Activated CD4-positive, alpha-beta T cell treated with anti-CD3 and anti-CD28 coated beads, Interleukin-2, Interleukin-6, amounts not matched to agents 100 ng/mL and 50 ng/mL, durations not matched to agents 16 hours and 8 hours (primary cell): ENCODE measurements around the gene GSDME.
"Not testable (repeated sequence)": the region's sequence is repeated elsewhere in the genome, so short reads cannot be mapped to it uniquely, and the experiment has no call there.

Source experiments
- DNase-seq: peaks from one replicate; pipeline ENCODE4 v3.0.0-alpha.2; 2020

The GSDME gene

DNA sequence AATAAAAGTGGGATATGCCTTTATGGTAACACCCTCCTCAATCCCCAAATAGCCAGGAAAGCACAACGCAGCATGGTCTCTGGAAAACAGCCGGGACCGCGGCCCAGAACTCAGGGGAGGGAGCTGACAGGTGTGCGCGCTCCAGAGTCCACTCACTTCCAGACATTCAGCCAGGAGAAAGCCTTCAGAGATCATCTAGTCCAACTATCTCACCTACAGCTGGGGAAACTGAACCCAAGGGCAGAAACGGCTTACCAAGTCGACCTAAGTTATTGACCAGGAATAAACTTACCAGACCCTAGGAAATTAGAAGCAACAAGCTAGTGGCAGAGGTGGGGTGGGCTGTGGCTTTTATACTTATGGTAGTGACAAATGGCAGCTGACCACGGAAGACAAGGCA lies 16.4 kb downstream of the GSDME start:
- no peak for DNase-seq

DNA sequence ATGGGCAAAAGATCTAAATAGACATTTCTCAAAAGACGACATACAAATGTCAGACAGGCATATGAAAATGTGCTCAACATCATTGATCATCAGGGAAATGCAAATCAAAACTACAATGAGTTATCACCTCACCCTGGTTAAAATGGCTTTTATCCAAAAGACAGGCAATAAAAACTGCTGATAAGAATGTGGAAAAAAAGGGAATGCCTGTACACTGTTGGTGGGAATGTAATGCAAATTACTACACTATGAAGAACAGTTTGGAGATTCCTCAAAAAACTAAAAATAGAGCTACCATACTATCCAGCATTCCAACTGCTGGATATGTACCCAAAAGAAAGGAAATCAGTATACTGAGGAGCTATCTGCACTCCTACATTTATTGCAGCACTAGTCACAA lies 18.0 kb downstream of the GSDME start:
- no peak for DNase-seq

- DNase-seq, result no peak
Measured at GRCh38 chr7:24738577-24738976, 18.7 kb downstream of the GSDME start.

GRCh38 chr7:24737281-24737680 lies 20.0 kb downstream of the GSDME start:
- no peak for DNase-seq

DNA sequence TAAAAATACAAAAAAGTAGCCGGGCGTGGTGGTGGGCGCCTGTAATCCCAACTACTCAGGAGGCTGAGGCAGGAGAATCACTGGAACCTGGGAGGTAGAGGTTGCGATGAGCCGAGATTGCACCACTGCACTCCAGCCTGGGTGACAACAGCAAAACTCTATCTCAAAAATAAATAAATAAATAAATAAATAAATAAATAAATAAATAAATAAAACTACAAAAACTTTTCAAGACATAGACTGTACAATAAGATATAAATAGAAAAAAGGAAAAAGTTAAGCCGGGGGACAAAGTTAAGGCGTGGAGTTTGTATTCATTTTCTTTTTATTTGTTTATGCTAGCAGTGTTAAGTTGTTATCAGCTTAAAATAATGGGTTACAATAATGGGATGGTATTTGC lies 21.7 kb downstream of the GSDME start:
- not testable (repeated sequence) for DNase-seq

- no peak for DNase-seq
Measured at GRCh38 chr7:24734306-24734705, 23.0 kb downstream of the GSDME start.

DNA sequence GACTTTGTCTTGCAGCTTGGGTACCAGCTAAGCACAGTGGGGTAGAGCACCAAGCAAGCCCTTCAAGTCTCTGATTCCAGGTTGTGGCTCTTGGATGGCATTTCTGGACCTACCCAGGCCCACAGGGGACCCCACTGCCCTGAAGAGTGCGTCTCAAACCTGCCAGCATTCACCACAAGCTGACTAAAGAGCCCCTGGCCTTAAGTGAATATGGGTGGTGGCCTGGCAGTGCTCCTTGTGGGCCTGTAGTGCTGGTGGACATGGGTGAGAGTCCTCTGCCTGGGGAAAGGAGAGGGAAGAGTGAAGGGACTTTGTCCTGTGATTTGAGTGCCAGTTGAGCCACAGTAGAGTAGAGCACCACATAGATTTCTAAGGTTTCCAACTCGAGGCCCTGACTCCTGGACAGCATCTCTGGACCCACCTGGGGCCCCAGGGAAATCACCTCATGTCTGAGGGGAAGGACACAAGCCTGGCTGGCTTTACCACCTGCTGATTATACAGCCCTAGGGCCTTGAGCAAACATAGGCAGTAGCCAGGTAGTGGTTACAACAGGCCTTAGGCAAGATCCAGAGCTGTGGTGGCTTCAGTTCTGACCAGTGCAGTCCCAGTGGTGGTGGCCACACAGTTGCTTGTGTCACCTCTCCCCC lies 23.7 kb downstream of the GSDME start:
- DNase-seq, result no peak

- DNase-seq, result peak; percentile 38
Measured at GRCh38 chr7:24732646-24733413, 24.4 kb downstream of the GSDME start.

DNA sequence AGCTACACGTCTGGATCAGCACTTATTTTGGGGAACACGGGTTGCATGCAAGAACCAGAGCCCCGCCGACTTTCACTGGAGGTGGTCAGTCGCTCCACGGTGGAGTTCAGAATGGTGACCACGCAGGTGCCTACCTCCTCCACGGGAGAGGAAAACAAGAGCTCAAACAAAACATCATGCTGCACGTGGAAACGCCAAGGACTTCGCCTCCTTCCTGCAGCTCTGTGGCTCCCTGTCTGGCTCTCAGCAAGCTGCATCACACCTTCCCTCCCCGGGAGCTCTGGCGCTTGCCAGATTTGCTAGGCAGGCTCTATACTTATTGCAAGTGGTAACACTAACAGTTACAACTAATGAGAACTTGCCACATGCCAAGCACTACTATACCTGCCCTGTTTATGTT lies 26.0 kb downstream of the GSDME start:
- DNase-seq, result no peak

DNA sequence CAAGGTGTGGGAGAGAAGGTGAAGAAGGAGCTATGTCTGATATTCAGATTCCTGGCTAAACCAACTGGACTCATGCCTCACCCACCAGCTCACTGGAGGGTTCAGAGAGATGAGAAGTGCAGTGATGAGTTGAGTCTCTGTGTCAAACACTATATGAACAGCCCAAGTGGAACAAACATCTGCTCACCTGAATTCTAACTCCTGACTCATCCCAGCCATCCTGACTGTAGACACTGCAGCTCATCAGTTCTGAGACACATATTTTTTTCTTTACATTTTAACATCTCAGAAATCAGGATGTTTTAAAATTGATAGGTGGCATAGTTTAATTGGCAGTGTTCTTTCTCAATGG lies 27.3 kb downstream of the GSDME start:
- DNase-seq, result no peak

- no peak for DNase-seq
Measured at GRCh38 chr7:24729365-24730017, 27.8 kb downstream of the GSDME start.

DNA sequence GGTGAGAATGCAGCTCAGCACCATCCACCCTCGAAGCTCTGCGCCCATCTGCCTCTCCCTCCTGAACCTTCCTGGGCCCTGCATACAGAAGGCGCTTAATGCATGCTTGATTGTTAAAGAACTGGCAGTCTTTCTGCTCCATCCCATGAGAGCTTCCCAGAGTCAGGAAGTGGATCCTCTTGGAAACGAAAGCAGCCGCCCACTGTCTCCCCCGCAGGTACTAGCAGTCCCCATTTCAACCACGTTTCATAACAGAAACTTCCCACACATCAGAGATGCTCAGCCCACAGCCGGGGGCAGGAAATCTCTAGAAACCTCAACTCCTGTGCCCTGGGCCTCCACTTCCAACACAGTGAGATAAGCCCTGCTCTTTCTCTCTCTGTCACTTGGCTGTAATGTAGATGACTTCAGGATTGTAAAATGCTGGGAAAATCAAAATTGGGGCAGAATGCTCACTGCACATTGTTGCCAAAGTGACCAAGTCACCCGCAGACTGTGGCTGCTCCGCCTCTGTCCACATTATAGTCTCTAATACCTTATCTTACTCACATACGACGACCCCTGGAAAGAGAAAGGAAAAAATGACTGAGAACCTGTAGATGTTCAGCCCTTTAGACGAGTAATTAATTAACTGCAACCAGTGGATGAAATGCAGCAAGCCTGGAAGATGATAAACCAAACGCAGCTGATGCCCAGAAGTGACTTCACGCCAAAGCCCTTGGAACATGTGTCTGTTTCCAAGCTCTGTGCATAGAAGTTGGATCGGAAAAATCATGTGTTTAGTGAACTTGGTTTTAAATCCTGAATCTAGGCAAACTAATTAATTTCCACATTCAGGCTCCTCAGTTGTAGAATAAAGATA lies 28.5 kb downstream of the GSDME start:
- DNase-seq, result peak; percentile 25

- DNase-seq, result no peak
Measured at GRCh38 chr7:24728121-24728500, 29.2 kb downstream of the GSDME start.

DNA sequence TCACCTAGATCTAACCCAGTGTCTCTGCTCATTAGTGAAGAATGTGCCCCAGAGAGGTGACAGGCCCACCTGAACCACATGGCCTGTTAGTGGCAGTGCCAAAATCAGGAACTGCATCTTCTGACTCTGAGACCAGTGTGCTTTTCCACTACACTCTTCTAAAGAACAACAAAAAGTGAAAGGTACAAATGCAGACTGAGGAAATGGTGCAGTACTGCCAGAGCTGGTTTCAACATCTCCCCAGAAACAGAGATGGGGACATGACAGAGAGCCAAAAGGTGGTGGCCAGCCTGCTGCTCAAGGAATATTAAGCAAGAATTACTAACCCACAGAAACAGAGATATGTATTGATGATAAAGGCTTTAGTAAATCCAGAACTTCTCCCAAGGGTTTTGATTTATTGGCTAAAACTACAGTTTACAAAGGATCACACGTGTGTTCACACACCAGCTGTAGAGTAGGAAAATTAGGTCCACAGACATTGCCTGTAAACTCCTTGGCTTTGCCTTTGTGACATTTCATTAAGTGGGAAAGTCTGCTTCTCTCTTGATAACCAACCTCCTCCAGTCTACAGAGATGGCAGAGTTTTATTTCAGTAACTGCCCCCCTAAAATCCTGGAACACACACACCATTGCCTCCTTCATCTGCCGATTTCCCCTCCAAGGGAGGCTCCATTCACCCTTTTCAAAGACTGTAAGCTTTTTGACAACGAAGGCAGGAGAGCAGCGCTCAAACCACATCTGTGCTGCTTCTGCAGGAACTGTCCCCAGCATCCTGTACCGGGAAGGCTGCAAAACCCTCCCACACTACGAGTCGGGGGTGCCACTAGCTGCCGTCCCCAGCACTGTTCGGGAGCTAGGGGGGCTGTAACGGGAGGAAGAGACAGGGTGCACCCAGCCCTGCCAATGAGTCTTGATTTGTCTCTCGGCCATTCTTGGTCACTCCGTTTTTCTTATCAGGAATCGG lies 29.8 kb downstream of the GSDME start:
- DNase-seq, result no peak

- no peak for DNase-seq
Measured at GRCh38 chr7:24725554-24726241, 31.6 kb downstream of the GSDME start.

GRCh38 chr7:24724451-24725190 lies 32.6 kb downstream of the GSDME start:
- DNase-seq, result no peak

DNA sequence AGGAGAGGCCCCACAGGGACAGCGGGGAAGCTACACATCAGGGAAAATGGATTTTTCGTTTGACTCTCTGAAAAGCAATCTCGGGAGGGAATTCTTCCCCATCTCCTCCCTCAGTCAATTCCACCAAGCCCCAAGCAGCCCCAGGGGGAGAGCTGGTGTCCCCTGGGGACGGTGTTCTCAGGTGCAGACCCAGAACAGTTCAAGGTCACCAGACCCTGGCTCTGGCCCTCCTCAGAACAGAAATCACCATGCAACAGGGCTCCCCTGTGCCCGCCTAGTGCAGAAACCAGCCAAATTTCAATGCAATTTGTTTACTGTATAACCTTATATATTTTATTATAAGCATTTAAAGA lies 34.1 kb downstream of the GSDME start:
- no peak for DNase-seq

DNA sequence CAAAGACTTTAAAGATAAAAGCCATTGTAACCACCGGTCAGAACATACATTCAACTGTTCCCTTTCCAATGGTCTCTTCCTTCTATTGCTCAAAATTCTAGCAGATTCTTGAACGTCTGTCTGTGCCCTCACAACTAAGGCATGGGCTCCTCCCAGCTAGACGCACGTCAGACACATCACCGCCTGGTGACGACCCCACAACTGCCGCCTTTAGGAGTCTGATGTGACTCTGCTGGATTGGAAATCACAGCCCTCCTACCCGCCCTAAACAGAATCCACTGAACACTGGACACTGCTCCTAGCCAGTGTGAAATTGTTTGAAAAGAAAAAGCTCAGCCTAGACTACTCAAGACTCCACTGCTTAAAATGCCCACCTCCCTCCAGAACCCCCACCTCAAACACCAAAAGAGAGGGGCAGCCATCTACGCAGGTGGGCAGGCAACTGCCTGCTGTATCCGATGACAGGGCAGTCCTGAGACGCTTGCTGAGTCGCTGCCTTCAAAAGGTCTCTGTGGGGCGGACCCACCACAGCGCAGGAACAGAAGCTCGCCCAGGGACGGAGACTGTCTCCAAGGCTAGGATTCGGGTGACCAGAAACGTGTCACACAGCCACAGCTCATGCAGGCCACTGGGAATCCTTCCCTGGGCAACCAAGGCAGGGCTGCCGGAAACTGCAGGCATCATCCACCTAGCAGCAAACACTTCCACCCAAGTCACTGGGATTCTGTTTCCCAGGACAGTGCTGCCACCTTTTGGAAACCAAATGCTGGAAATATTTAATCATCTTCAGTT lies 34.7 kb downstream of the GSDME start:
- DNase-seq, result no peak

GRCh38 chr7:24721481-24722001 lies 35.7 kb downstream of the GSDME start:
- no peak for DNase-seq

- DNase-seq, result no peak
Measured at GRCh38 chr7:24720283-24720682, 37.0 kb downstream of the GSDME start.
